Measurements from ENCODE around the gene IL27RA. TPM values are rescaled to one million over a fixed set of nuclear protein-coding genes. Genes with fewer than 3 reads are reported as not detected.

Gene IL27RA
- total and polyA plus RNA-seq, 2 donors (not counting 3 experiments of a cell fraction or from before 2014, with no cell fraction given) = 1.6 to 4.5 TPM

- Histone ChIP-seq H3K9me3 (replicated peaks; ENCODE audit: control insufficient read depth, insufficient read depth, low read length) (no peaks in the 10 kb centered on the region), H2AFZ (ENCODE audit: low read depth, low read length) (no peak overlapping the region), H3K27ac (ENCODE audit: insufficient read depth, low read depth, low read length) (no peak overlapping the region), H3K36me3 (ENCODE audit: control insufficient read depth in 2 of 2, extremely low read depth in 1 of 2, insufficient read depth in 2 of 2, low read length in 2 of 2) (no peaks in the 10 kb centered on the region), H3K9ac (replicated peaks; ENCODE audit: extremely low read depth, insufficient read depth, low read length) (no peak overlapping the region), H3K4me3 (replicated peaks in 1 of 3; ENCODE audit: insufficient read depth in 1 of 3, low read depth in 1 of 3, low read length in 3 of 3) (no peak overlapping the region), H3K4me2 (ENCODE audit: insufficient read depth, low read length) (no peak overlapping the region), H4K20me1 (replicated peaks; ENCODE audit: control insufficient read depth, extremely low read depth, insufficient read depth, low read length) (no peaks in the 10 kb centered on the region), H3K79me2 (ENCODE audit: control insufficient read depth, insufficient read depth, low read length) (no peaks in the 10 kb centered on the region), H3K27me3 (ENCODE audit: control insufficient read depth in 2 of 2, insufficient read depth in 2 of 2, low read length in 2 of 2) (peaks cover 7 to 8% of the 10 kb centered on the region in 2 experiments), H3K9me1 (replicated peaks; ENCODE audit: control insufficient read depth, extremely low read depth, insufficient read depth, low read length) (no peaks in the 10 kb centered on the region), H3K4me1 (ENCODE audit: control insufficient read depth, extremely low read depth, insufficient read depth, low read length) (no peaks in the 10 kb centered on the region)
- dilution Hi-C loops (cut with MboI; ENCODE audit: extremely low pct_ligation_motif_present, low sequenced_read_pairs) = no loop called here
- no peak for TF ChIP-seq EZH2 (IDR thresholded peaks at IDR 0.05; ENCODE audit: borderline replicate concordance, low read depth, low read length, severe bottlenecking)
- no peak for TF ChIP-seq JUN (IDR thresholded peaks at IDR 0.05; ENCODE audit: borderline replicate concordance, insufficient read depth, insufficient read length, low read depth)
- TF ChIP-seq POLR2AphosphoS5 (IDR thresholded peaks at IDR 0.05; ENCODE audit: insufficient read depth, low read depth, low read length) = no peak
- TF ChIP-seq FOS (IDR thresholded peaks at IDR 0.05; ENCODE audit: borderline replicate concordance, insufficient read depth, low read length) = no peak
- no peak for TF ChIP-seq MYC (IDR thresholded peaks at IDR 0.05; ENCODE audit: low read depth, low read length)
- no peak for TF ChIP-seq CTCF (IDR thresholded peaks at IDR 0.05; ENCODE audit: extremely low read depth in 1 of 2, insufficient read depth in 1 of 2, low read depth in 1 of 2, low read length in 2 of 2)
- TF ChIP-seq POLR2A (IDR thresholded peaks at IDR 0.05; ENCODE audit: low read depth, low read length) = no peak
- no peak for TF ChIP-seq GATA2 (IDR thresholded peaks at IDR 0.05; ENCODE audit: insufficient read depth, insufficient read length, low read depth, low read length)
- TF ChIP-seq MAX (IDR thresholded peaks at IDR 0.05; ENCODE audit: insufficient read depth, insufficient read length) = no peak
- ChIA-PET POLR2A (no interaction called here), CTCF (interaction anchor here (1.0 kb wide), 1 partner anchor 17 kb away, joined by 3 read pairs; the partner anchor contains the start of gene MISP3)
- no TSS peak for BruUV-seq (replicated peaks)
- no peak for DNase-seq (ENCODE audit: low read depth, low spot score)
- intact Hi-C loops (cut with micrococcal nuclease) = loop anchor here (5.0 kb wide), 1 partner anchor 173 kb away; no protein-coding TSS in a partner anchor
- FAIRE-seq = no peak
These were observed 23.8 kb downstream of the IL27RA start for GRCh38 chr19:14055396-14055795.

Measured in endothelial cell of umbilical vein (primary cell).